GM18505 (cell line): Measurements from ENCODE around the gene AP5Z1.

Experiments used
- ATAC-seq: cut with Tn5 transposase; IDR thresholded peaks from one replicate; pipeline ENCODE4 v1.9.1; 2021; ENCODE audit not compliant: unreplicated experiment
- POLR2A ChIP-seq: IDR thresholded peaks from 4 replicates; pipeline ENCODE4 v1.6.1; 2011; ENCODE audit warnings: borderline replicate concordance; ENCODE audit not compliant: insufficient read depth, insufficient read length; ENCODE audit errors: extremely low read depth

The AP5Z1 gene

GRCh38 chr7:4782333-4783291 is 7.2 kb downstream of the AP5Z1 start:
- ATAC-seq = no peak
- no peak for TF ChIP-seq POLR2A

- no peak for ATAC-seq
- TF ChIP-seq POLR2A = no peak
These were observed 7.8 kb downstream of the AP5Z1 start for GRCh38 chr7:4783292-4783652.

- no peak for ATAC-seq
- TF ChIP-seq POLR2A = no peak
These were observed 8.4 kb downstream of the AP5Z1 start for GRCh38 chr7:4783762-4784351.

GRCh38 chr7:4784799-4785198 is 9.4 kb downstream of the AP5Z1 start:
- ATAC-seq = no peak
- TF ChIP-seq POLR2A = no peak

- no peak for ATAC-seq
- no peak for TF ChIP-seq POLR2A
These were observed 9.9 kb downstream of the AP5Z1 start for GRCh38 chr7:4785371-4785770.

- TF ChIP-seq POLR2A = no peak
These were observed 10.6 kb downstream of the AP5Z1 start for GRCh38 chr7:4786015-4786414.

GRCh38 chr7:4787541-4787940 is 12.1 kb downstream of the AP5Z1 start:
- TF ChIP-seq POLR2A = no peak
- ATAC-seq = no peak

More at GRCh38 chr7:4786015-4786414, 10.6 kb downstream of the AP5Z1 start:
- ATAC-seq = no peak

- ATAC-seq = no peak
These were observed 12.7 kb downstream of the AP5Z1 start for GRCh38 chr7:4787947-4788626.

GRCh38 chr7:4788627-4789189 is 13.3 kb downstream of the AP5Z1 start:
- no peak for TF ChIP-seq POLR2A
- ATAC-seq = no peak

More at GRCh38 chr7:4787947-4788626, 12.7 kb downstream of the AP5Z1 start:
- no peak for TF ChIP-seq POLR2A

- ATAC-seq = no peak
- TF ChIP-seq POLR2A = no peak
These were observed 14.0 kb downstream of the AP5Z1 start for GRCh38 chr7:4789194-4790077.

- ATAC-seq = no peak
- TF ChIP-seq POLR2A = no peak
These were observed 14.6 kb downstream of the AP5Z1 start for GRCh38 chr7:4790078-4790465.

- ATAC-seq = no peak
- no peak for TF ChIP-seq POLR2A
These were observed 15.1 kb downstream of the AP5Z1 start for GRCh38 chr7:4790516-4790991.

GRCh38 chr7:4791101-4791737 is 15.8 kb downstream of the AP5Z1 start:
- TF ChIP-seq POLR2A = no peak
- ATAC-seq = no peak
